A549 (cell line): ENCODE results near the gene MAP3K4.

ENCODE experiments used
- EP300 ChIP-seq, 2 experiments: fragments of >200 bp; sonication (Bioruptor Twin); formaldehyde crosslinking; IDR thresholded peaks; 2 replicates in 1 of 2; 3 replicates in 1 of 2; pipeline ENCODE4 v1.6.1; 2016 to 2017
- FOSL2 ChIP-seq, 2 experiments: fragments of 450-650 bp in 1 of 2; fragments of >200 bp in 1 of 2; sonication (Bioruptor Twin) in 1 of 2; formaldehyde crosslinking; IDR thresholded peaks; 2 replicates each; pipeline versions ENCODE4 v1.5.0 to v1.6.1; 2016 to 2020; ENCODE audit warnings: mild to moderate bottlenecking in 1 of 2, moderate library complexity in 1 of 2
- JUNB ChIP-seq: fragments of >200 bp; sonication (Bioruptor Twin); formaldehyde crosslinking; IDR thresholded peaks from 2 replicates; pipeline ENCODE4 v1.6.1; 2016
- POLR2A ChIP-seq: IDR thresholded peaks from 2 replicates; pipeline ENCODE4 v1.6.1; 2012; ENCODE audit warnings: mild to moderate bottlenecking, low read length
- REST ChIP-seq: fragments of 200-600 bp; sonication (generic); IDR thresholded peaks from 2 replicates; pipeline ENCODE4 v1.6.1; 2016; ENCODE audit warnings: antibody characterized with exemption, mild to moderate bottlenecking, moderate library complexity
- RNF2 ChIP-seq: fragments of 200-600 bp; sonication (generic); IDR thresholded peaks from 2 replicates; pipeline ENCODE4 v1.6.1; 2016; ENCODE audit warnings: low read depth, mild to moderate bottlenecking, antibody characterized with exemption, moderate library complexity, borderline replicate concordance
- SREBF2 ChIP-seq: fragments of 450-650 bp; IDR thresholded peaks from 2 replicates; pipeline ENCODE4 v1.6.1; 2014; ENCODE audit warnings: mild to moderate bottlenecking, moderate library complexity
- ZSCAN20 ChIP-seq: fragments of 250-450 bp; sonication (Bioruptor Pico); IDR thresholded peaks from 2 replicates; pipeline ENCODE4 v1.8.0; 2022; ENCODE audit warnings: mild to moderate bottlenecking, moderate library complexity
- TF ChIP-seq, protein P1 (sequence below): IDR thresholded peaks from 2 replicates; pipeline ENCODE4 v1.6.1; 2012
- TF ChIP-seq, protein P2 (sequence below): fragments of >200 bp; sonication (Bioruptor Twin); formaldehyde crosslinking; IDR thresholded peaks from 3 replicates; pipeline ENCODE4 v1.5.1; 2016
- TF ChIP-seq, protein P3 (sequence below): fragments of 250-450 bp; sonication (Bioruptor Pico); IDR thresholded peaks from 2 replicates; pipeline ENCODE4 v1.5.0; 2020; ENCODE audit warnings: low read depth, mild to moderate bottlenecking, moderate library complexity

DNA sequence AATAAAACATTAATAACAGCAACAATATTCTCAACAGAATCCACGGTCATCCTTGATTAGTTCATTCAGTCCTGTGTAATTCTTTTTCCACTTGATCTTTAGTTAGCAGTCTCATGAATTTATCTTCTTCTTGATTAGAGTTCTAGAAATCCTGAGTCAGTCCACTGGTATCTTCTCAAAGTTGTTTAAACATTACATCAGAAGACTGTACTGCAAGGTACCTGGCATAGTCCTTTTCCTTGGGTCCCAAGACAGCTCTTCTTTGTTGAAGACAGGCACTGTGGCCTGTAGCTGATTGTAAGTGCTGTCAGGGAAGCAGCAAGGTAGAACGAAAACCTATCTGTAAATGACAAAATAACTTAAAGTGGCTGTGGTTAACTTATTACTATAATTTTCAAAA, 11.8 kb downstream of the MAP3K4 start:
- TF ChIP-seq FOSL2 (IDR thresholded peaks at IDR 0.05) (no peak), FOSL2 (CRISPR knock-in tag; IDR thresholded peaks at IDR 0.05) (no peak), EP300 (IDR thresholded peaks at IDR 0.05) (no peak), POLR2A (no peak), REST (no peak), RNF2 (no peak), SREBF2 (no peak), JUNB (no peak), ZSCAN20 (CRISPR knock-in tag) (no peak)
- TF ChIP-seq, protein P1, sequence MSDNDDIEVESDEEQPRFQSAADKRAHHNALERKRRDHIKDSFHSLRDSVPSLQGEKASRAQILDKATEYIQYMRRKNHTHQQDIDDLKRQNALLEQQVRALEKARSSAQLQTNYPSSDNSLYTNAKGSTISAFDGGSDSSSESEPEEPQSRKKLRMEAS, result no peak
- TF ChIP-seq, protein P2, sequence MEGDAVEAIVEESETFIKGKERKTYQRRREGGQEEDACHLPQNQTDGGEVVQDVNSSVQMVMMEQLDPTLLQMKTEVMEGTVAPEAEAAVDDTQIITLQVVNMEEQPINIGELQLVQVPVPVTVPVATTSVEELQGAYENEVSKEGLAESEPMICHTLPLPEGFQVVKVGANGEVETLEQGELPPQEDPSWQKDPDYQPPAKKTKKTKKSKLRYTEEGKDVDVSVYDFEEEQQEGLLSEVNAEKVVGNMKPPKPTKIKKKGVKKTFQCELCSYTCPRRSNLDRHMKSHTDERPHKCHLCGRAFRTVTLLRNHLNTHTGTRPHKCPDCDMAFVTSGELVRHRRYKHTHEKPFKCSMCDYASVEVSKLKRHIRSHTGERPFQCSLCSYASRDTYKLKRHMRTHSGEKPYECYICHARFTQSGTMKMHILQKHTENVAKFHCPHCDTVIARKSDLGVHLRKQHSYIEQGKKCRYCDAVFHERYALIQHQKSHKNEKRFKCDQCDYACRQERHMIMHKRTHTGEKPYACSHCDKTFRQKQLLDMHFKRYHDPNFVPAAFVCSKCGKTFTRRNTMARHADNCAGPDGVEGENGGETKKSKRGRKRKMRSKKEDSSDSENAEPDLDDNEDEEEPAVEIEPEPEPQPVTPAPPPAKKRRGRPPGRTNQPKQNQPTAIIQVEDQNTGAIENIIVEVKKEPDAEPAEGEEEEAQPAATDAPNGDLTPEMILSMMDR, result no peak
- TF ChIP-seq, protein P3, sequence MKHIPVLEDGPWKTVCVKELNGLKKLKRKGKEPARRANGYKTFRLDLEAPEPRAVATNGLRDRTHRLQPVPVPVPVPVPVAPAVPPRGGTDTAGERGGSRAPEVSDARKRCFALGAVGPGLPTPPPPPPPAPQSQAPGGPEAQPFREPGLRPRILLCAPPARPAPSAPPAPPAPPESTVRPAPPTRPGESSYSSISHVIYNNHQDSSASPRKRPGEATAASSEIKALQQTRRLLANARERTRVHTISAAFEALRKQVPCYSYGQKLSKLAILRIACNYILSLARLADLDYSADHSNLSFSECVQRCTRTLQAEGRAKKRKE (CRISPR knock-in tag), result no peak
